GM12878 (cell line): ENCODE measurements around the gene FABP6. TPM values are rescaled to one million over a fixed set of nuclear protein-coding genes. Genes with fewer than 3 reads are reported as not detected.
A peak's percentile ranks its signal among the peaks of the same experiment; 100 is the strongest.

Experiments
- ATAC-seq: fragments of 200-7000 bp; cut with Tn5 transposase; 3 replicates; pipeline ENCODE4 v1.9.1; 2020; ENCODE audit warnings: mild to moderate bottlenecking, moderate library complexity
- BruUV-seq: library from RNA; stranded (reverse); fragments of 400-500 nt; replicated peaks from 2 replicates; lab custom pipeline; 2021; lab: Mats Ljungman, UMichigan
- CTCF ChIA-PET: fragments of 300-600 bp; sonication (Branson Sonifier 250); formaldehyde crosslinking; extraction: SDS; loops from one replicate; lab custom pipeline; 2021; ENCODE audit warnings: inconsistent platforms; lab: Yijun Ruan, JAX
- POLR2A ChIA-PET: fragments of 350-600 bp; formaldehyde crosslinking; extraction: SDS; loops from one replicate; lab custom pipeline; 2021; ENCODE audit warnings: inconsistent platforms; lab: Charles Lee
- RAD21 ChIA-PET: fragments of 300-600 bp; sonication (Branson Sonifier 250); formaldehyde crosslinking; loops from one replicate; lab custom pipeline; 2023; ENCODE audit warnings: antibody characterized with exemption; ENCODE audit not compliant: unreplicated experiment; lab: Charles Lee
- SMC1A ChIA-PET: fragments of 300-600 bp; sonication (Branson Sonifier 250); formaldehyde crosslinking; loops from one replicate; lab custom pipeline; 2023; ENCODE audit not compliant: unreplicated experiment, uncharacterized antibody; lab: Charles Lee
- DNase-seq: peaks from one replicate; pipeline ENCODE4 v3.0.0-alpha.2; 2011; ENCODE audit warnings: low read depth, low spot score
- FAIRE-seq: peaks from 3 replicates; lab custom pipeline; 2011; peaks lifted over from hg19 to GRCh38; lab: Jason Lieb, UNC
- H2AFZ ChIP-seq: 2 replicates; pipeline ENCODE4 v1.6.0; 2011; ENCODE audit warnings: low read depth, low read length, control low read depth; ENCODE audit not compliant: control insufficient read depth
- H3K27ac ChIP-seq: 2 replicates; pipeline ENCODE4 v1.5.1; 2011; ENCODE audit warnings: control low read depth; ENCODE audit not compliant: control insufficient read depth, insufficient read depth
- H3K27me3 ChIP-seq, 2 experiments: replicated peaks in 1 of 2; 2 replicates each; pipeline versions ENCODE4 v1.6.0 to v1.6.1; 2011; ENCODE audit warnings: low read length in 1 of 2; ENCODE audit not compliant: control insufficient read depth in 2 of 2, insufficient read depth in 2 of 2
- H3K36me3 ChIP-seq, 2 experiments: 2 replicates each; pipeline ENCODE4 v1.5.1; 2011; ENCODE audit warnings: low read length in 1 of 2; ENCODE audit not compliant: control insufficient read depth in 2 of 2, insufficient read depth in 2 of 2
- H3K4me1 ChIP-seq: 2 replicates; pipeline ENCODE4 v1.6.1; 2011; ENCODE audit warnings: mild to moderate bottlenecking, low read length, moderate library complexity, mixed read lengths; ENCODE audit not compliant: control insufficient read depth, insufficient read depth
- H3K4me2 ChIP-seq: 2 replicates; pipeline ENCODE4 v1.6.0; 2011; ENCODE audit warnings: control low read depth; ENCODE audit not compliant: control insufficient read depth, insufficient read depth
- H3K4me3 ChIP-seq: fragments of 200-600 bp; sonication (generic); 2 replicates; pipeline ENCODE4 v1.5.1; 2016
- H3K79me2 ChIP-seq: 2 replicates; pipeline ENCODE4 v1.6.0; 2011; ENCODE audit warnings: low read length; ENCODE audit not compliant: control insufficient read depth, insufficient read depth
- H3K9ac ChIP-seq: 2 replicates; pipeline ENCODE4 v1.8.0; 2011; ENCODE audit warnings: low read length, control low read depth, mixed read lengths; ENCODE audit not compliant: control insufficient read depth, insufficient read depth
- H3K9me3 ChIP-seq: replicated peaks from 3 replicates; pipeline ENCODE4 v1.5.1; 2011; ENCODE audit warnings: mild to moderate bottlenecking, low read length; ENCODE audit not compliant: control insufficient read depth, insufficient read depth
- H4K20me1 ChIP-seq: 2 replicates; pipeline ENCODE4 v1.6.0; 2011; ENCODE audit not compliant: control insufficient read depth, insufficient read depth
- BCLAF1 ChIP-seq: fragments of 450-650 bp; IDR thresholded peaks from 2 replicates; pipeline ENCODE4 v1.6.1; 2017; ENCODE audit warnings: antibody characterized with exemption, mild to moderate bottlenecking, moderate library complexity
- CHD2 ChIP-seq: IDR thresholded peaks from 2 replicates; pipeline ENCODE4 v1.6.1; 2011; ENCODE audit warnings: low read depth, low read length, improper control_type of control experiment, borderline replicate concordance
- FOXK2 ChIP-seq: fragments of 450-650 bp; IDR thresholded peaks from 2 replicates; pipeline ENCODE4 v1.6.1; 2017; ENCODE audit warnings: mild to moderate bottlenecking, moderate library complexity
- MTA2 ChIP-seq: fragments of 450-650 bp; IDR thresholded peaks from 2 replicates; pipeline ENCODE4 v1.6.1; 2016; ENCODE audit warnings: low read depth, mild to moderate bottlenecking, moderate library complexity
- NFXL1 ChIP-seq: fragments of 450-650 bp; IDR thresholded peaks from 2 replicates; pipeline ENCODE4 v1.6.1; 2017; ENCODE audit warnings: antibody characterized with exemption, mild to moderate bottlenecking, borderline replicate concordance
- PRDM15 ChIP-seq: fragments of 450-650 bp; formaldehyde crosslinking; IDR thresholded peaks from 2 replicates; pipeline ENCODE4 v1.4.0; 2020; ENCODE audit warnings: mild to moderate bottlenecking, moderate library complexity
- SUPT20H ChIP-seq: IDR thresholded peaks from 2 replicates; pipeline ENCODE4 v1.6.1; 2011; ENCODE audit warnings: low read depth, mild to moderate bottlenecking, low read length, moderate library complexity, borderline replicate concordance; ENCODE audit not compliant: control insufficient read depth
- ZNF592 ChIP-seq: fragments of 450-650 bp; IDR thresholded peaks from 2 replicates; pipeline ENCODE4 v1.6.1; 2017; ENCODE audit warnings: mild to moderate bottlenecking, moderate library complexity
- WGBS: methylation state at CpG from one replicate; pipeline ENCODE4 v1.1.6; 2016; ENCODE audit warnings: low lambda C conversion rate; ENCODE audit not compliant: insufficient replicate concordance, insufficient coverage; ENCODE audit errors: missing lambda C conversion rate; 5-methylcytosine and 5-hydroxymethylcytosine counted together
- in situ Hi-C: fragments of 300-500 bp; cut with MboI; formaldehyde crosslinking; loops from 9 replicates; pipeline ENCODE4 v1.14.3; 2018; ENCODE audit warnings: mixed read lengths
- intact Hi-C: fragments of 100-400 bp; cut with micrococcal nuclease; formaldehyde crosslinking; loops from one replicate; pipeline ENCODE4 v1.14.2; 2022; ENCODE audit not compliant: unreplicated experiment
- polyA plus RNA-seq, 11 experiments: library from polyadenylated mRNA; depleted of rRNA in 4 of 11; unstranded in 6 of 11; stranded (reverse) in 5 of 11; fragments of >200 nt; fragmentation: Nextera tagmentation in 4 of 11; fragmentation: Illumina TruSeq in 1 of 11; extraction: Ambion mirVana in 4 of 11; extraction: Trizol in 1 of 11; gene quantifications; 1 replicate in 1 of 11; 2 replicates in 10 of 11; pipeline versions ENCODE4 v1.2.1 to v1.2.3, GENCODE V29; 2011 to 2016; ENCODE audit warnings: inconsistent platforms in 2 of 11, missing spikeins in 2 of 11, low read depth in 1 of 11
- total RNA-seq, 4 experiments: library from RNA; depleted of rRNA in 3 of 4; stranded (reverse); fragments of >200 nt in 3 of 4; fragmentation: Illumina TruSeq in 1 of 4; extraction: Trizol in 1 of 4; gene quantifications; 2 replicates each; pipeline versions ENCODE4 v1.2.1 to v1.2.3, GENCODE V29; 2013 to 2021

FABP6 gene
- total and polyA plus RNA-seq, 10 of the 15 experiments (the other 5 are each of a cell fraction or from before 2014, with no cell fraction given): 0.66 to 8.1 (median 2.4) TPM

GRCh38 chr5:160183075-160183474 is 46.2 kb upstream of the FABP6 start (continued):
- TF ChIP-seq BCLAF1: no peak

- ATAC-seq (0 out of 3 replicates have a peak, but pooled peaks have one; percentile 35), DNase-seq (no peak), FAIRE-seq (peak; percentile 70)
- in situ Hi-C loops: no loop called here
- peak overlapping the region; percentile 48 for H2AFZ ChIP-seq
- BruUV-seq: no TSS peak
- H3K4me3 ChIP-seq: no peak overlapping the region
- ChIA-PET RAD21 (interaction anchor here (0.6 kb wide), 1 partner anchor 147 kb away, joined by 3 read pairs; no protein-coding TSS in a partner anchor), SMC1A (interaction anchor here (0.8 to 1.1 kb wide), 2 partner anchors 26 to 164 kb away, joined by 3 read pairs; no protein-coding TSS in a partner anchor), CTCF (interaction anchor here (1.2 kb wide), 1 partner anchor 17 kb away, joined by 4 read pairs; no protein-coding TSS in a partner anchor), POLR2A (no interaction called here)
- H3K36me3 ChIP-seq: no peaks in the 10 kb centered on the region
- H3K4me1 ChIP-seq: peaks cover 16% of the 10 kb centered on the region
- intact Hi-C loops: no loop called here
- no peaks in the 10 kb centered on the region; a peak in 1 of 4 replicates for H3K27me3 ChIP-seq
- 2% methylated on average over 3 of the region's 3 CpGs for WGBS
- H4K20me1 ChIP-seq: no peaks in the 10 kb centered on the region
- no peak overlapping the region for H3K9ac ChIP-seq
- no peak overlapping the region for H3K27ac ChIP-seq
- no peak overlapping the region for H3K4me2 ChIP-seq
- peaks cover 6% of the 10 kb centered on the region; the same call in 2 of the 3 replicates for H3K9me3 ChIP-seq
- no peaks in the 10 kb centered on the region for H3K79me2 ChIP-seq
- TF ChIP-seq PRDM15 (CRISPR knock-in tag) (no peak), FOXK2 (no peak), CHD2 (no peak), MTA2 (no peak), ZNF592 (no peak), NFXL1 (no peak), SUPT20H (no peak)
Measured at GRCh38 chr5:160185626-160186360, 43.5 kb upstream of the FABP6 start.
